OCI-LY1 (cell line): ENCODE measurements around the gene PLA2G6.

Experiments used
- H2AFZ ChIP-seq: fragments of 200-600 bp; sonication (generic), shearing (Covaris generic); 2 replicates; pipeline ENCODE4 v1.6.0; 2014; ENCODE audit warnings: antibody characterized with exemption, mild to moderate bottlenecking, low read length
- H3F3A ChIP-seq: fragments of 200-600 bp; sonication (generic), shearing (Covaris generic); 2 replicates; pipeline ENCODE4 v1.6.0; 2014; ENCODE audit warnings: mild to moderate bottlenecking, antibody characterized with exemption, low read length, moderate library complexity; ENCODE audit not compliant: insufficient read depth
- H3K27ac ChIP-seq: fragments of 200-600 bp; sonication (generic); 2 replicates; pipeline ENCODE4 v1.5.1; 2014; ENCODE audit warnings: low read length, mixed run types, mild to moderate bottlenecking, low read depth; ENCODE audit not compliant: poor library complexity, severe bottlenecking
- H3K27me3 ChIP-seq: fragments of 200-600 bp; sonication (generic); 2 replicates; pipeline ENCODE4 v1.6.0; 2014; ENCODE audit warnings: antibody characterized with exemption, mild to moderate bottlenecking, low read length, moderate library complexity; ENCODE audit not compliant: insufficient read depth
- H3K36me3 ChIP-seq: fragments of 200-600 bp; sonication (generic); 2 replicates; pipeline ENCODE4 v1.6.1; 2014; ENCODE audit warnings: mild to moderate bottlenecking, antibody characterized with exemption, low read length, moderate library complexity, mixed read lengths; ENCODE audit not compliant: insufficient read depth
- H3K4me1 ChIP-seq: fragments of 200-600 bp; sonication (generic); 2 replicates; pipeline ENCODE4 v1.5.1; 2014; ENCODE audit warnings: mild to moderate bottlenecking, low read length, moderate library complexity; ENCODE audit not compliant: insufficient read depth, severe bottlenecking
- H3K4me2 ChIP-seq: fragments of 200-600 bp; sonication (generic), shearing (Covaris generic); 2 replicates; pipeline ENCODE4 v1.6.1; 2014; ENCODE audit warnings: low read length
- H3K4me3 ChIP-seq: fragments of 200-600 bp; sonication (generic); 2 replicates; pipeline ENCODE4 v1.5.1; 2014; ENCODE audit warnings: low read length, low read depth, mild to moderate bottlenecking, mixed read lengths; ENCODE audit not compliant: poor library complexity, severe bottlenecking
- H3K79me2 ChIP-seq: fragments of 200-600 bp; shearing (Covaris generic); 2 replicates; pipeline ENCODE4 v1.6.1; 2016; ENCODE audit warnings: mixed run types, low read length, mixed read lengths; ENCODE audit not compliant: insufficient read depth
- H3K9ac ChIP-seq: fragments of 200-600 bp; sonication (generic), shearing (Covaris generic); 2 replicates; pipeline ENCODE4 v1.6.1; 2014; ENCODE audit warnings: mild to moderate bottlenecking, low read length, mixed read lengths
- H3K9me2 ChIP-seq: fragments of 200-600 bp; sonication (generic), shearing (Covaris generic); 2 replicates; pipeline ENCODE4 v1.6.1; 2014; ENCODE audit warnings: low read depth, mild to moderate bottlenecking, low read length, mixed read lengths
- H3K9me3 ChIP-seq: fragments of 200-600 bp; shearing (Covaris generic); 2 replicates; pipeline ENCODE4 v1.6.1; 2014; ENCODE audit warnings: low read length, mixed read lengths
- H4K20me1 ChIP-seq: fragments of 200-600 bp; sonication (generic), shearing (Covaris generic); 2 replicates; pipeline ENCODE4 v1.6.0; 2016; ENCODE audit warnings: mild to moderate bottlenecking, low read length; ENCODE audit not compliant: insufficient read depth
- EZH2 ChIP-seq: fragments of 200-600 bp; sonication (generic), shearing (Covaris generic); IDR thresholded peaks from 2 replicates; pipeline ENCODE4 v1.8.0; 2017; ENCODE audit warnings: borderline replicate concordance, mixed run types, mild to moderate bottlenecking, antibody characterized with exemption, low read length, moderate library complexity, mixed read lengths
- TF ChIP-seq, protein P1 (sequence below): fragments of 200-600 bp; sonication (generic), shearing (Covaris generic); IDR thresholded peaks from 2 replicates; pipeline ENCODE4 v1.5.1; 2017; ENCODE audit warnings: mild to moderate bottlenecking, antibody characterized with exemption, low read length, moderate library complexity, mixed read lengths

Gene PLA2G6

GRCh38 chr22:38167988-38168407 lies 13.6 kb downstream of the PLA2G6 start:
- no peak for TF ChIP-seq EZH2
- TF ChIP-seq, protein P1, sequence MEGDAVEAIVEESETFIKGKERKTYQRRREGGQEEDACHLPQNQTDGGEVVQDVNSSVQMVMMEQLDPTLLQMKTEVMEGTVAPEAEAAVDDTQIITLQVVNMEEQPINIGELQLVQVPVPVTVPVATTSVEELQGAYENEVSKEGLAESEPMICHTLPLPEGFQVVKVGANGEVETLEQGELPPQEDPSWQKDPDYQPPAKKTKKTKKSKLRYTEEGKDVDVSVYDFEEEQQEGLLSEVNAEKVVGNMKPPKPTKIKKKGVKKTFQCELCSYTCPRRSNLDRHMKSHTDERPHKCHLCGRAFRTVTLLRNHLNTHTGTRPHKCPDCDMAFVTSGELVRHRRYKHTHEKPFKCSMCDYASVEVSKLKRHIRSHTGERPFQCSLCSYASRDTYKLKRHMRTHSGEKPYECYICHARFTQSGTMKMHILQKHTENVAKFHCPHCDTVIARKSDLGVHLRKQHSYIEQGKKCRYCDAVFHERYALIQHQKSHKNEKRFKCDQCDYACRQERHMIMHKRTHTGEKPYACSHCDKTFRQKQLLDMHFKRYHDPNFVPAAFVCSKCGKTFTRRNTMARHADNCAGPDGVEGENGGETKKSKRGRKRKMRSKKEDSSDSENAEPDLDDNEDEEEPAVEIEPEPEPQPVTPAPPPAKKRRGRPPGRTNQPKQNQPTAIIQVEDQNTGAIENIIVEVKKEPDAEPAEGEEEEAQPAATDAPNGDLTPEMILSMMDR: no peak
- H3K27ac ChIP-seq: no peak overlapping the region

DNA sequence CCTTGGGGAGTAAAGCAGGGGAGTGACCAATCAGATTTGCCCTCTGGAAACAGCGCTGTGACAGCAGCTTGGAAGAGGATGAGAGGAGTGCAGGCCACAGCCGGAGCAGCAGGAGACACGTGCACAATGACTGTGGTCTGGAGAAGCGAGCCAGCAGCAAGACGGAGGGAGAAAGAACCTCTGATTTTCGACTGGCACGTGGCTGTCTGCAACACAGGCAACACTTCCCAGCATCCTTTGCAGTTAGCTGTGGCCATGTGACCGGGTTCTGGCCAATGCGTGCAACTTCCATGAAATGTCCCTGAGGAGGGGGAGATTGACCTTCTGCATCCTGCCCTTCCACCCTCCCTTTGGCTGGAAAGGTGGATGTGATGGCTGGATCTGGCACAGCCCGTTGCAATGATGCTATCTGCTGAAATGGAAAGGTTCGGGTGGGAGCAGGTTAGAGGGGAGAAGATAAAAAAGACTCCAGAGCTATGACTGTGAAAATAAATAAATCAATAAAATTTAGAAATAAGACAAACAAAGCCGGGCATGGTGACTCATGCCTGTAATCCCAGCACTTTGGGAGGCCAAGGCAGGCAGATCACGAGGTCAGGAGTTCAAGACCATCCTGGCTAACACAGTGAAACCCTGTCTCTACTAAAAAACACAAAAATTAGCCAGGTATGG lies 15.6 kb downstream of the PLA2G6 start:
- H3K9me3 ChIP-seq: no peaks in the 10 kb centered on the region
- TF ChIP-seq EZH2: no peak
- TF ChIP-seq, protein P1: no peak
- H3K4me1 ChIP-seq: peaks cover 13% of the 10 kb centered on the region
- no peak overlapping the region for H3K4me3 ChIP-seq
- no peak overlapping the region for H3K9ac ChIP-seq
- no peaks in the 10 kb centered on the region for H3K27me3 ChIP-seq
- no peaks in the 10 kb centered on the region for H3F3A ChIP-seq
- H3K9me2 ChIP-seq: no peaks in the 10 kb centered on the region
- H2AFZ ChIP-seq: no peak overlapping the region
- no peaks in the 10 kb centered on the region for H4K20me1 ChIP-seq
- no peaks in the 10 kb centered on the region for H3K79me2 ChIP-seq
- H3K27ac ChIP-seq: no peak overlapping the region
- peaks cover 31% of the 10 kb centered on the region for H3K36me3 ChIP-seq
- no peak overlapping the region for H3K4me2 ChIP-seq

More at GRCh38 chr22:38167988-38168407, 13.6 kb downstream of the PLA2G6 start:
- peaks cover 26% of the 10 kb centered on the region; the same call in 1 of the 2 replicates for H3K36me3 ChIP-seq
- no peaks in the 10 kb centered on the region for H4K20me1 ChIP-seq
- H3F3A ChIP-seq: no peaks in the 10 kb centered on the region
- no peaks in the 10 kb centered on the region for H3K27me3 ChIP-seq
- no peaks in the 10 kb centered on the region for H3K9me3 ChIP-seq
- H3K9ac ChIP-seq: no peak overlapping the region
- H3K4me2 ChIP-seq: no peak overlapping the region
- H3K4me3 ChIP-seq: no peak overlapping the region
- H2AFZ ChIP-seq: no peak overlapping the region
- peaks cover 15% of the 10 kb centered on the region for H3K4me1 ChIP-seq
- H3K9me2 ChIP-seq: no peaks in the 10 kb centered on the region
- H3K79me2 ChIP-seq: no peaks in the 10 kb centered on the region

DNA sequence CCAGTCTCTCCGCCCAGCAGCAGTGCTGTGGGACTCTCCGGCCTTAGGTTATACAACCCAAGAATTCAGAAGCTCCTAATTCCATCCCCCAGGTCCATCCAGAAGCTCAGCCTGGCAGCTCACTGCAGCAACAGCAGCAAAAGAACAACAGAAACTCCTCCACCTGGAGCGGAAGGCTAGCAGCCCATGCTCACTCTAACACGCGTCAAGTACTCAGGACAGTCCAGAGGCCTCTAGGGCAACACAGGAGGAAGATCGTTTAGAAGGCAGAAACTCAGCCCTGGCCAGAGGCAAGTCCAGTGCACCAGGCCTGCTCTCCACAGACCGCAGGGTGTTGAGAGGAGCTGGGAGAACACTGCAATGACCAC lies 17.1 kb downstream of the PLA2G6 start:
- no peak overlapping the region for H3K4me3 ChIP-seq
- H3K9me2 ChIP-seq: no peaks in the 10 kb centered on the region
- H3K27me3 ChIP-seq: no peaks in the 10 kb centered on the region
- no peak overlapping the region for H2AFZ ChIP-seq
- peaks cover 31% of the 10 kb centered on the region for H3K36me3 ChIP-seq
- H3K4me1 ChIP-seq: peaks cover 13% of the 10 kb centered on the region
- no peaks in the 10 kb centered on the region for H3F3A ChIP-seq
- H3K4me2 ChIP-seq: no peak overlapping the region
- no peaks in the 10 kb centered on the region for H3K79me2 ChIP-seq
- H3K27ac ChIP-seq: no peak overlapping the region
- H3K9ac ChIP-seq: no peak overlapping the region
- H4K20me1 ChIP-seq: no peaks in the 10 kb centered on the region
- no peaks in the 10 kb centered on the region for H3K9me3 ChIP-seq
- TF ChIP-seq EZH2: no peak
- TF ChIP-seq, protein P1: no peak
